ENCODE data around the gene LHX6.
A peak's percentile ranks its signal among the peaks of the same experiment; 100 is the strongest.

Gene LHX6

DNA sequence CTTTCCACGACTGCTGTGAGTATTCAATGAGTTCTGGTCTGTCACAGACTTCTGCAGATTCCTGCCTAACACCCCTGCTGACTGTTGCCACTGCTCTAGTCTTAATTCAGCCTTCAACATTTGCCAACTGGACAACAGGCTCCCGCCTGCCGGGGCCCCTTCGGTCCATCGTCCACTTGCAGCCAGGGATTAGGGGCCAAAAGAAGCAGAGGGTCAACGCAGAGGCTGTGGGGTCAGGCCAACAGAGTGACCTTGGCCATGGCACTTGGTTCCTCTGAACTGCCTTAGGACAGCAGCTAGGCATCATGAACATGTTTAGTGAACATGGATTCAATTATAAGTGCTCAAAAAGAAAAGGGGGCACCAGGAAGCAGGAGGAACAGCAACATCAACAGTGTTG lies 40.4 kb downstream of the LHX6 start:
- no peak for DNase-seq

DNA sequence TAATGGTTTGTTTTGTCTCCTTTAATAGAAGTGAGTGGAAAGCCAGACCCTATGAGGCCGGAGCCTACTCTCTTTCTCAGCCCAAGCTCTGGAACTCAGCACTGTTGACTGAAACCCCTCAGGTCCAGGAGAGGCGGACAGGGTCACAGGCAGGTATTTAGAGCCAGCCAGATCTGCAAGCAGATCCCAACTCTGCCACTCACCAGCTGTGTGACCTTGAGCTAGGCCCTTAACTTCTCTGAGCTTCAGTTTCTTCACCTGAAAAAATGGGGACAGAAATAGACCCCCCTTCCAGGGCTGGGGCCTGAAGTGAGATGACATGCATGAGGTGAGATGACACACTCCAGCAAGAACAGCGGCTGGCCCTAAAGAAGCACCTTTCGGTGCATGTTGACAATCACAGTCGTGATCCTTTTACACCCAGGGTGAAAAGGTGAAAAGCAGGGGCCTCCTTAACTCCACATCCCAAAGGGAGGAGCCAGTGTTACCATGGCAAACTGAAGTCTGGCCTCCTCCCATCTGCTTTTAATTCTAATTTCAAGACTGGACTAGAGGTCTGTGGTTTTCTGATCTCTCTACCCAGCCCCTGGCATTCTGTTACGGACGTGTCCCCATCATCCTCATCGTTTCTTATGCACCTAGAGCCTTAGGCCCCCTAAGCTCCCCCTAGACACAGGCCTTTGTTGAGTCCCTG lies 41.8 kb downstream of the LHX6 start:
- no peak for DNase-seq

GRCh38 chr9:122186301-122186700 lies 42.5 kb downstream of the LHX6 start:
- no peak for DNase-seq

DNA sequence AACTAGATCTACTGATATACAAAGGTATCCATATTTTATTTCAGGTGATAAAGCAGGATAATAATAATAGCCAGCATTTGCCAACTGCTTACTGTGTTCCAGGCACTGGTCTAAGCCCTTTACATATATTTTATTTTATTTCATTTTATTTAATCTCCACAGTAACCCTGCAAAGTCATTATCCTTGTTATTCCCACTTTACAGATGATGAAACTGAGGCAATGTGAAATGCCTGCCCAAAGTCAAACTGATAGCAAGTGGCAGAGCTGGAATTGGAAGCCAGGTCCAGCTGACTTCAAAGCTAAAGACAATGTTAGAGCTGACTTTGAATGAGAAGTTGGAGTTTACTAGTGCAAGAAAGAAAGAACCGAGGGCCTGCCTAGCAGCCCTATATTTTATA lies 44.2 kb downstream of the LHX6 start:
- no peak for DNase-seq

GRCh38 chr9:122183501-122183900 lies 45.3 kb downstream of the LHX6 start:
- no peak for DNase-seq

- DNase-seq = no peak
These were observed 48.1 kb downstream of the LHX6 start for GRCh38 chr9:122180633-122181032.

- no peak for DNase-seq
These were observed 49.1 kb downstream of the LHX6 start for GRCh38 chr9:122179690-122180074.

DNA sequence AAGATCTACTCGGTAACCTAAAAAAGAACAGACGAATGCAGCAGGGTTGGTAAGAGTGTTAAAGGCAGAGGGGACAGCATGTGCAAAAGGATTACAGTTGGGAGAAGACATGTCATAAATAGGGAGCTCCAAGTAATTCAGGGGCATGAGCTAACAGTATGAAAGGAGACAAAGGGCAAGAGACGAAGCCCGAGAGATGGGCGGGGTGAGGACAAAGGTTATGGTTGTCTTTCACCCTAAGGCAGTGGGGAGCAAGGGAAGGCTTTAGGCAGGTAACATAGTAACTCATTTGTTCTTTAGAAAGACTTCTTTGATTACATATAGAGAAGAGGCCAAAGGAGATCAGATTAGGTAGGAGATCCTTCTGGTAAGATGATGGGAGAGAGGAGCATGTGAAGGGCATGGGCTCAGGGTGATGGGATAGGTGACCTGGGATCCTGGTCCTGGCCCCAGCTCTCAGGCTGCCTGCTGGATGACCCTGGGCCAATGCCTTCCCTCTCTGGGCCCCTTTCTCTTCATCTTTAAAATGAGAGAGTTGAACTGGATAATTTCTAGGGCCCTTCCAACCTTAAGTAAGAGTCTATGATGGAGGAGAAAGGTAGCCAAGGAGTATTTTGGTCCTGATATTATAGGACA lies 49.6 kb downstream of the LHX6 start:
- no peak for DNase-seq

- DNase-seq = no peak
These were observed 51.8 kb downstream of the LHX6 start for GRCh38 chr9:122176916-122177315.

GRCh38 chr9:122173670-122174069 lies 55.1 kb downstream of the LHX6 start:
- DNase-seq = no peak

- DNase-seq = no peak
These were observed 56.6 kb downstream of the LHX6 start for GRCh38 chr9:122172131-122172530.

- no peak for DNase-seq
These were observed 60.4 kb downstream of the LHX6 start for GRCh38 chr9:122168356-122168755.

- DNase-seq = no peak
These were observed 64.5 kb downstream of the LHX6 start for GRCh38 chr9:122164286-122164685.

- DNase-seq = no peak
These were observed 66.3 kb downstream of the LHX6 start for GRCh38 chr9:122162415-122162814.

- DNase-seq = no peak
These were observed 68.9 kb downstream of the LHX6 start for GRCh38 chr9:122159925-122160246.

- DNase-seq = peak; percentile 97
These were observed 69.5 kb downstream of the LHX6 start, which contains the start of the genes MORN5 and NDUFA8 for GRCh38 chr9:122159026-122159924. Gene MORN5, plus strand, starts transcription at chr9:122159908. Its CDS starts 65 bp downstream, at chr9:122159973. Gene NDUFA8, minus strand, starts transcription at chr9:122159779. Its CDS starts 102 bp downstream, at chr9:122159677.

GRCh38 chr9:122158202-122158601 lies 70.6 kb downstream of the LHX6 start:
- DNase-seq = peak; percentile 11

- DNase-seq = no peak
These were observed 73.0 kb downstream of the LHX6 start for GRCh38 chr9:122155796-122156195.

Data from NCI-H1092 treated with DMSO at 0.1 percent for 48 hours (cell line).